Fibroblast of lung (primary cell): ENCODE measurements around the gene DGKE. TPM values are rescaled to one million over a fixed set of nuclear protein-coding genes. Genes with fewer than 3 reads are reported as not detected.

Experiments
- DNase-seq, 2 donors: peaks; one replicate each; pipeline versions ENCODE4 v3.0.0 to v3.0.0-alpha.2; 2010; ENCODE audit warnings: low read depth in 2 of 2
- H2AFZ ChIP-seq: 2 replicates; pipeline ENCODE4 v1.5.1; 2012; ENCODE audit warnings: low read length, control low read depth, inconsistent platforms
- H3K27ac ChIP-seq: 2 replicates; pipeline ENCODE4 v1.5.1; 2011; ENCODE audit warnings: low read length, control low read depth; ENCODE audit not compliant: insufficient read depth
- H3K27me3 ChIP-seq: 2 replicates; pipeline ENCODE4 v1.5.1; 2011; ENCODE audit warnings: mild to moderate bottlenecking, low read length; ENCODE audit not compliant: control insufficient read depth, insufficient read depth
- H3K36me3 ChIP-seq: 2 replicates; pipeline ENCODE4 v1.5.1; 2011; ENCODE audit warnings: low read length; ENCODE audit not compliant: control insufficient read depth, insufficient read depth
- H3K4me1 ChIP-seq: 2 replicates; pipeline ENCODE4 v1.5.1; 2011; ENCODE audit warnings: low read length; ENCODE audit not compliant: control insufficient read depth, insufficient read depth; ENCODE audit errors: extremely low read depth
- H3K4me2 ChIP-seq: 2 replicates; pipeline ENCODE4 v1.5.1; 2011; ENCODE audit warnings: low read length, control low read depth; ENCODE audit not compliant: insufficient read depth; ENCODE audit errors: extremely low read depth
- H3K4me3 ChIP-seq, 4 experiments: fragments of 200-600 bp in 1 of 4; sonication (generic) in 1 of 4; replicated peaks in 1 of 4; 2 replicates each; pipeline ENCODE4 v1.5.1; 2011 to 2016; ENCODE audit warnings: low read length in 4 of 4, low read depth in 3 of 4, mild to moderate bottlenecking in 3 of 4, control low read depth in 2 of 4, inconsistent platforms in 1 of 4, mixed read lengths in 1 of 4; ENCODE audit not compliant: insufficient read depth in 1 of 4; ENCODE audit errors: control extremely low read depth in 1 of 4
- H3K79me2 ChIP-seq: 2 replicates; pipeline ENCODE4 v1.5.1; 2012; ENCODE audit warnings: mild to moderate bottlenecking, low read length, inconsistent platforms; ENCODE audit not compliant: control insufficient read depth, insufficient read depth
- H3K9ac ChIP-seq: 2 replicates; pipeline ENCODE4 v1.5.1; 2011; ENCODE audit warnings: mild to moderate bottlenecking, low read length, control low read depth; ENCODE audit not compliant: insufficient read depth
- H3K9me3 ChIP-seq: 2 replicates; pipeline ENCODE4 v1.5.1; 2012; ENCODE audit warnings: low read depth, low read length; ENCODE audit not compliant: control insufficient read depth, insufficient read depth
- H4K20me1 ChIP-seq: 2 replicates; pipeline ENCODE4 v1.5.1; 2011; ENCODE audit warnings: low read length; ENCODE audit not compliant: control insufficient read depth, insufficient read depth; ENCODE audit errors: extremely low read depth
- EZH2 ChIP-seq: IDR thresholded peaks from 2 replicates; pipeline ENCODE4 v1.5.1; 2012; ENCODE audit warnings: low read length, control low read depth, mild to moderate bottlenecking; ENCODE audit errors: missing control alignments
- polyA plus RNA-seq, 2 donors: library from polyadenylated mRNA; depleted of rRNA in 1 of 2; stranded (reverse) in 1 of 2; unstranded in 1 of 2; fragments of >200 nt; gene quantifications; 2 replicates each; pipeline ENCODE4 v1.2.1, GENCODE V29; 2011 to 2012; ENCODE audit warnings: missing spikeins in 1 of 2
- total RNA-seq: library from RNA; depleted of rRNA; stranded (reverse); fragments of >200 nt; gene quantifications from 2 replicates; pipeline ENCODE4 v1.2.1, GENCODE V29; 2014
- TF ChIP-seq, protein P1 (sequence below), 2 donors: IDR thresholded peaks in 1 of 2; conservative IDR thresholded peaks in 1 of 2; 1 replicate in 1 of 2; 2 replicates in 1 of 2; pipeline ENCODE4 v1.5.1; 2011 to 2012; ENCODE audit warnings: low read length in 2 of 2, control low read depth in 1 of 2, inconsistent platforms in 1 of 2, low read depth in 1 of 2, mild to moderate bottlenecking in 1 of 2

Gene DGKE
- total and polyA plus RNA-seq, 2 donors (not counting 1 experiment from before 2014, with no cell fraction given), result 2.5 to 6.4 TPM

DNA sequence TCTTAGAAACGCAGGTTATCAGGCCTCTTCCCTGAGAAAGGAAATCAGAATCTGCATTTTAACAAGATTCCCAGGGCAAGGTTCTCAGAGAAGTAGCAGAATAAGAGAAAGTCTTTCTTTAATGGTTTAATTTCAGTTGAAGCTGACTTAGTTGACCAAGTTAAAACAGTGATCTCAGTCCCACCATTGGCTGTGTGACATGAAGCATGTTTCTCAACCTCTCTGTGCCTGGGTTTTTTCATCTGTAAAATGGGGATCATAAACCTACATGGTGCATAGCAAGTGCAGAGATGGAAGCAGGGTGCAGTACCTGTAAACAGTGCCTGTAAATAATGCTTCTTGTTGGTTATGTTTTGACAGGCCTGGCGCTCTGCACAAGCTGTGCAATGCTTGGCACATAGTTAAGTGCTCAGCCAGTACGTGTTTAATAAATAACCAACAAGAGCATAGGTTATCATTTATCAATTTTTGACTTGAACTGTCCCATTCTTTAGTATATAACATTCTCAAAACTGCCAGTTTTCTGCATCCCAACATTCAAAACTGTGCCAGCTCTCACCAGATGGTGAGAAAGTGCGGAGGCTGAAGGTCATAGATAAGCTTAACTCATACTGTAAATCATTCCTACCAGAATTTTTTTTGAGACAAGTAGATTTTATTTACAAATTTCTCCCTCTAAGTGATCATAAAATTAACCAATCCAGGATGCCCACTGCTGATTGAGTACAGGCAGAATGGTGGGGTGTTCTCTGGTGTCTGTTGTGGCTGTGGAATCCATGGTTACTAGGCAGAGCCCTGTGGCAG lies 7.1 kb upstream of the DGKE start:
- Histone ChIP-seq H3K27ac (no peak overlapping the region), H4K20me1 (no peaks in the 10 kb centered on the region), H3K27me3 (no peaks in the 10 kb centered on the region), H3K9ac (no peak overlapping the region), H3K4me2 (no peak overlapping the region), H3K4me1 (no peaks in the 10 kb centered on the region), H3K9me3 (no peaks in the 10 kb centered on the region), H3K79me2 (peaks cover 10% of the 10 kb centered on the region), H2AFZ (no peak overlapping the region), H3K36me3 (no peaks in the 10 kb centered on the region), H3K4me3 (no peak overlapping the region)
- DNase-seq, result no peak
- TF ChIP-seq, protein P1, sequence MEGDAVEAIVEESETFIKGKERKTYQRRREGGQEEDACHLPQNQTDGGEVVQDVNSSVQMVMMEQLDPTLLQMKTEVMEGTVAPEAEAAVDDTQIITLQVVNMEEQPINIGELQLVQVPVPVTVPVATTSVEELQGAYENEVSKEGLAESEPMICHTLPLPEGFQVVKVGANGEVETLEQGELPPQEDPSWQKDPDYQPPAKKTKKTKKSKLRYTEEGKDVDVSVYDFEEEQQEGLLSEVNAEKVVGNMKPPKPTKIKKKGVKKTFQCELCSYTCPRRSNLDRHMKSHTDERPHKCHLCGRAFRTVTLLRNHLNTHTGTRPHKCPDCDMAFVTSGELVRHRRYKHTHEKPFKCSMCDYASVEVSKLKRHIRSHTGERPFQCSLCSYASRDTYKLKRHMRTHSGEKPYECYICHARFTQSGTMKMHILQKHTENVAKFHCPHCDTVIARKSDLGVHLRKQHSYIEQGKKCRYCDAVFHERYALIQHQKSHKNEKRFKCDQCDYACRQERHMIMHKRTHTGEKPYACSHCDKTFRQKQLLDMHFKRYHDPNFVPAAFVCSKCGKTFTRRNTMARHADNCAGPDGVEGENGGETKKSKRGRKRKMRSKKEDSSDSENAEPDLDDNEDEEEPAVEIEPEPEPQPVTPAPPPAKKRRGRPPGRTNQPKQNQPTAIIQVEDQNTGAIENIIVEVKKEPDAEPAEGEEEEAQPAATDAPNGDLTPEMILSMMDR (conservative IDR thresholded peaks at IDR 0.05 in 1 of 2, IDR thresholded peaks at IDR 0.05 in 1 of 2; ENCODE audit: low read depth in 1 of 2, low read length in 2 of 2), result no peak
- no peak for TF ChIP-seq EZH2

DNA sequence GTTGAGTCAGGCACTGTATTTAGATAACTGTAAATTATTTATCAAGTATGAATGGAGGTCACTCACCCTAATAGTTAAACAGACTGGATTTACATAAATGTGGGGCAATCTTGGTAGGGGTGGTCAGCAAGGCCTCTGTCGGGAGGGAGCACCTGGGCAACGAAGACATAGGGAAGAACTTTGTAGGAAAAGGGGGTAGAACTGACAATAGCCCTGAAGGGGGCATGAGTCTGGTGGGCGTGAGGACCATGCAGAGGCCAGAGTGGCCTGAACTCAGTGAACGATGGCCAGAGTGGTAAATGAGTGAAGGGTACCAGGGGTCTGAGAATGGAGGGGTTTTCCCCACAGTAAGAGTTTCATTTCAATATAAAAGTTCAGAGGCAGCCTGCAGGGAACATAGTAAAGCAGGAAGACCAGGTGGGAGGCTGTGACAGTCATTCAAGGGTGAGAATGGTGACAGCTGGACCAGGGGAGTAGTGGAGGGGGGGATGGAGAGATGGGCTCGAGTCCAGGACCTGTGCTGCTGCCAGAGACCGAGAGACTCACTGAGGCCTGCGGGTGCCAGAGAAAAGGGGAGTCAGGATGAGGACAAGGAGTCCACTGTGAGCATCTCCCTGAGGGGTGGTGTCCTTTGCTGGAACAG lies 3.1 kb upstream of the DGKE start:
- TF ChIP-seq, protein P1 (conservative IDR thresholded peaks at IDR 0.05 in 1 of 2, IDR thresholded peaks at IDR 0.05 in 1 of 2; ENCODE audit: low read depth in 1 of 2, low read length in 2 of 2), result no peak
- no peak for TF ChIP-seq EZH2
- Histone ChIP-seq H3K4me2 (no peak overlapping the region), H3K9me3 (no peaks in the 10 kb centered on the region), H3K4me1 (peaks cover 9% of the 10 kb centered on the region), H3K9ac (no peak overlapping the region), H3K4me3 (no peak overlapping the region), H3K27ac (no peak overlapping the region), H4K20me1 (no peaks in the 10 kb centered on the region), H3K79me2 (peaks cover 25% of the 10 kb centered on the region), H3K36me3 (no peaks in the 10 kb centered on the region), H2AFZ (no peak overlapping the region), H3K27me3 (no peaks in the 10 kb centered on the region)
- DNase-seq, result no peak

DNA sequence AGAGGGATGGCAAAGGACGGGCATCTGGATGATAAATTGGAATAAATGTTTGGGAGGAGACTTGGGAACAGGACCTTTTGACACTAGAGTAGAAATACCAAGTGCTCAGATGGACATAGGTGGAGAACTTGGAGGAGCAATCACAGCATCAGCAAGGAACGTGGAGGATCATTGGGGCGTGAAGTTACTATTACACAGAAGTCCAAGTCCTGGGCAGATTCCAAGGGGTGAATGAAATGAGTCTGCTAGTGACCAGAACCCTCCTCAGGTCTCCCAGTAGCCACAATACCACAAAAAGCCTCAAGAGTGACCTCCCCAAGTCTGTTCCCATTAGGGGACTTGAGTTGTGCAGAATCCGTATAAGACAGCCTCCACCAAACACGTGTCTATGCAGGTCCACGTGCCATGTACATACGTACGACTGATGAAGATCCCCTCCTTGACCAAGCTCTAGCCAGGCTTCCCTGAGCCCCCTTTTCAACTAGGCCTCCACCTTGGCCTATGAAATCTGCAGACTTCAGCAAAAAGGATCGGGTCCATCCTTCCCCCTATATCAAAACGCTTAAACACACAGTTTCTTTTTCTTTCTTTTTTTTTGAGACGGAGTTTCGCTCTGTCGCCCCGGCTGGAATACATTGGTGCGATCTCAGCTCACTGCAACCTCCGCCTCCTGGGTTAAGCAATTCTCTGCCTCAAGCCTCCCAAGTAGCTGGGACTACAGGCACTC lies 2.4 kb upstream of the DGKE start:
- H3K79me2 ChIP-seq, result peaks cover 25% of the 10 kb centered on the region
- H2AFZ ChIP-seq, result no peak overlapping the region
- H3K9ac ChIP-seq, result no peak overlapping the region
- no peak for TF ChIP-seq EZH2
- TF ChIP-seq, protein P1 (conservative IDR thresholded peaks at IDR 0.05 in 1 of 2, IDR thresholded peaks at IDR 0.05 in 1 of 2; ENCODE audit: low read depth in 1 of 2, low read length in 2 of 2), result no peak
- no peaks in the 10 kb centered on the region for H3K27me3 ChIP-seq
- no peak overlapping the region for H3K4me2 ChIP-seq
- peaks cover 11% of the 10 kb centered on the region for H3K4me1 ChIP-seq
- no peaks in the 10 kb centered on the region for H3K9me3 ChIP-seq
- H3K4me3 ChIP-seq, result no peak overlapping the region
- H3K36me3 ChIP-seq, result no peaks in the 10 kb centered on the region
- DNase-seq, result no peak
- no peaks in the 10 kb centered on the region for H4K20me1 ChIP-seq
- no peak overlapping the region for H3K27ac ChIP-seq
